Panc1 (cell line): Measurements from ENCODE around the gene LRSAM1.
A peak's percentile ranks its signal among the peaks of the same experiment; 100 is the strongest.

Experiments used
- CTCF ChIP-seq: fragments of 450-650 bp; IDR thresholded peaks from 2 replicates; pipeline ENCODE4 v1.5.1; 2017; ENCODE audit warnings: mild to moderate bottlenecking
- REST ChIP-seq, 2 experiments: IDR thresholded peaks; 2 replicates each; pipeline ENCODE4 v1.6.1; 2011 to 2012; ENCODE audit warnings: low read depth in 2 of 2, control low read depth in 1 of 2, low read length in 1 of 2, mild to moderate bottlenecking in 1 of 2, moderate library complexity in 1 of 2; ENCODE audit not compliant: insufficient read depth in 1 of 2

GRCh38 chr9:127503947-127504886, 52.9 kb downstream of the LRSAM1 start:
- TF ChIP-seq CTCF (peak; percentile 90), REST (IDR thresholded peaks at IDR 0.05; ENCODE audit: insufficient read depth in 1 of 2, low read depth in 2 of 2, low read length in 1 of 2) (no peak)
